GM12892 (cell line): ENCODE results near the gene COTL1.

Experiments
- POLR2A ChIP-seq: IDR thresholded peaks from 2 replicates; pipeline ENCODE4 v1.6.1; 2011; ENCODE audit warnings: low read depth, low read length, control low read depth
- POLR2AphosphoS5 ChIP-seq: IDR thresholded peaks from 2 replicates; pipeline ENCODE4 v1.6.1; 2011; ENCODE audit warnings: low read depth, low read length, control low read depth
- TAF1 ChIP-seq: IDR thresholded peaks from 2 replicates; pipeline ENCODE4 v1.6.1; 2011; ENCODE audit warnings: low read depth, mild to moderate bottlenecking, control low read depth, low read length, borderline replicate concordance

GRCh38 chr16:84545114-84545737 is 72.7 kb downstream of the COTL1 start:
- TF ChIP-seq POLR2AphosphoS5 (no peak), POLR2A (no peak), TAF1 (no peak)
